ENCODE measurements around the gene KNDC1.

KNDC1 gene

GRCh38 chr10:133166504-133166827 is 6.4 kb downstream of the KNDC1 start:
- TF ChIP-seq CTCF (IDR thresholded peaks at IDR 0.05; ENCODE audit: extremely low read depth, missing control alignments), result no peak
- DNase-seq (ENCODE audit: low spot score), result no peak

GRCh38 chr10:133166828-133167692 is 7.0 kb downstream of the KNDC1 start:
- no peak for DNase-seq (ENCODE audit: low spot score)

GRCh38 chr10:133167693-133168616 is 7.9 kb downstream of the KNDC1 start:
- DNase-seq (ENCODE audit: low spot score), result no peak
- TF ChIP-seq CTCF (IDR thresholded peaks at IDR 0.05; ENCODE audit: extremely low read depth, missing control alignments), result no peak

More at GRCh38 chr10:133166828-133167692, 7.0 kb downstream of the KNDC1 start:
- no peak for TF ChIP-seq CTCF (IDR thresholded peaks at IDR 0.05; ENCODE audit: extremely low read depth, missing control alignments)

GRCh38 chr10:133168617-133169031 is 8.6 kb downstream of the KNDC1 start:
- no peak for DNase-seq (ENCODE audit: low spot score)
- no peak for TF ChIP-seq CTCF (IDR thresholded peaks at IDR 0.05; ENCODE audit: extremely low read depth, missing control alignments)

- DNase-seq (ENCODE audit: low spot score), result no peak
- no peak for TF ChIP-seq CTCF (IDR thresholded peaks at IDR 0.05; ENCODE audit: extremely low read depth, missing control alignments)
Observed at GRCh38 chr10:133169173-133169947, 9.3 kb downstream of the KNDC1 start.

- no peak for TF ChIP-seq CTCF (IDR thresholded peaks at IDR 0.05; ENCODE audit: extremely low read depth, missing control alignments)
- no peak for DNase-seq (ENCODE audit: low spot score)
Observed at GRCh38 chr10:133170092-133170491, 10.1 kb downstream of the KNDC1 start.
